GM12878 (cell line): ENCODE results near the gene PPARD.

Experiments used
- CTCF ChIP-seq, 3 experiments: IDR thresholded peaks in 2 of 3; conservative IDR thresholded peaks in 1 of 3; 2 replicates each; pipeline ENCODE4 v1.5.1; 2011; ENCODE audit warnings: low read depth in 3 of 3, low read length in 3 of 3, mild to moderate bottlenecking in 3 of 3, control low read depth in 2 of 3, moderate library complexity in 2 of 3, inconsistent platforms in 1 of 3, mixed read lengths in 1 of 3; ENCODE audit not compliant: control insufficient read depth in 2 of 3, insufficient read depth in 1 of 3; ENCODE audit errors: extremely low read depth in 1 of 3
- EP300 ChIP-seq, 2 experiments: fragments of 150-350 bp in 1 of 2; IDR thresholded peaks; 2 replicates each; pipeline ENCODE4 v1.6.1; 2011 to 2012; ENCODE audit warnings: low read depth in 2 of 2, low read length in 2 of 2, borderline replicate concordance in 1 of 2, improper control_type of control experiment in 1 of 2, inconsistent platforms in 1 of 2; ENCODE audit not compliant: control insufficient read depth in 1 of 2
- RAD21 ChIP-seq: IDR thresholded peaks from 2 replicates; pipeline ENCODE4 v1.6.1; 2011; ENCODE audit warnings: mild to moderate bottlenecking, low read depth, low read length, moderate library complexity; ENCODE audit not compliant: insufficient read depth
- SREBF2 ChIP-seq: IDR thresholded peaks from 2 replicates; pipeline ENCODE4 v1.6.1; 2012; ENCODE audit warnings: mild to moderate bottlenecking, low read length

- no peak for TF ChIP-seq CTCF (IDR thresholded peaks at IDR 0.05 in 2 of 3, conservative IDR thresholded peaks at IDR 0.05 in 1 of 3; ENCODE audit: control insufficient read depth in 2 of 3, extremely low read depth in 1 of 3, insufficient read depth in 1 of 3, low read depth in 3 of 3, low read length in 3 of 3)
- TF ChIP-seq EP300 (IDR thresholded peaks at IDR 0.05; ENCODE audit: borderline replicate concordance in 1 of 2, control insufficient read depth in 1 of 2, low read depth in 2 of 2, low read length in 2 of 2): no peak
- TF ChIP-seq RAD21: no peak
- no peak for TF ChIP-seq SREBF2
Observed at GRCh38 chr6:35388772-35389352, 46.5 kb downstream of the PPARD start.
